Activated CD4-positive, alpha-beta T cell treated with anti-CD3 and anti-CD28 coated beads, Interleukin-2, amount 10 ng/mL, durations not matched to agents 24 days and 14 days (primary cell): ENCODE data around the gene MXD3. TPM values are rescaled to one million over a fixed set of nuclear protein-coding genes. Genes with fewer than 3 reads are reported as not detected.

Experiments used
- DNase-seq: peaks from one replicate; pipeline ENCODE4 v3.0.0; 2022
- H3K27ac Mint-ChIP-seq: one replicate; pipeline ENCODE4 v1.8.0; 2022; ENCODE audit warnings: mild to moderate bottlenecking, mixed read lengths
- H3K27me3 Mint-ChIP-seq: one replicate; pipeline ENCODE4 v1.8.0; 2022; ENCODE audit warnings: mixed read lengths
- H3K36me3 Mint-ChIP-seq: one replicate; pipeline ENCODE4 v1.8.0; 2022; ENCODE audit warnings: low read depth, mild to moderate bottlenecking, mixed read lengths
- H3K4me1 Mint-ChIP-seq: one replicate; pipeline ENCODE4 v1.8.0; 2021; ENCODE audit warnings: mixed read lengths
- H3K4me3 Mint-ChIP-seq: one replicate; pipeline ENCODE4 v1.8.0; 2022; ENCODE audit warnings: mild to moderate bottlenecking, moderate library complexity, mixed read lengths
- H3K9me3 Mint-ChIP-seq: one replicate; pipeline ENCODE4 v1.8.0; 2021; ENCODE audit warnings: mixed read lengths
- intact Hi-C: fragments of 100-400 bp; cut with micrococcal nuclease; formaldehyde crosslinking; loops from one replicate; pipeline ENCODE4 v1.15.1; 2023
- total RNA-seq: library from RNA; stranded (reverse); gene quantifications from 2 replicates; pipeline ENCODE4 v1.2.3, GENCODE V29; 2022

The MXD3 gene
- total RNA-seq, 1 donor from 2014 or later, result 9.1 TPM

DNA sequence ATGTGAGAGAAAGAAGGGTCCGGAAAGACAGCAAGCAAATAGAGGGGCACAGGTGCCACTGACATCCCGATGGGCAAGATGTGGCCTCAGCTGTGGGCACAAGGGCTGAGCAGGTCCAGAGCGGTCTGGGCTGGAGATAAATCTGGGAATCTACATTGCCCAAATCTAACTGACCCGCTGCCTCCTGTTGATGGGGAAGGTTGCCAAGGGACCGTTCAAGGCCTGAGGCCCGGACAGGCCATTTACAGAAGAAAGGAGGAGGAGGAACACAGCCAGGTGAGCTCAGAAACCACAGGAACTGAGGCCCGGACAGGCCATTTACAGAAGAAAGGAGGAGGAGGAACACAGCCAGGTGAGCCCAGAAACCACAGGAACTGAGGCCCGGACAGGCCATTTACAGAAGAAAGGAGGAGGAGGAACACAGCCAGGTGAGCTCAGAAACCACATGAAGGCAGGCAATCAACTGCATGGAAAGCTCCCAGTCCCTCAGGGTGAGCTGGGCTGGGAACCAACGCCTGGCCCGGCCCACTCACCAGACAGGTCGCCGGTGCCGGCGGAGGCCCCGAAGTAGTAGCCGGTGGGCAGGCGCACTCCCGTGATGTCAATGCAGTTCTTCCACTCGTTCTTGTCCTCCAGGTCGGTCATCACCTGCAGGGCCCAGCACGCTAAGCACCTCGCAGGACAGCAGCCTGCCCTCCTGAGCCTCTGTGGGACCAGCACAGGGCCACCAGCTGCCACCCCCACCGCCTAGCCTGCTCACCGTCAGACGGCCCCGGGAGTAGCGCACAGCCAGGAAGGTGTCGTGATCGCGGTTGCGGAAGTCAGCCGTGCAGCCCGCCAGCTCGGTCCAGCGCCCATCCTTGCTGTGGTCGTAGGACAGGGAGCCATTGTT is 25.2 kb upstream of the MXD3 start:
- H3K27ac Mint-ChIP-seq, result no peak overlapping the region
- H3K36me3 Mint-ChIP-seq, result peaks cover 66% of the 10 kb centered on the region
- H3K27me3 Mint-ChIP-seq, result no peaks in the 10 kb centered on the region
- no peak for DNase-seq
- intact Hi-C loops, result no loop called here
- peaks cover 9% of the 10 kb centered on the region for H3K4me1 Mint-ChIP-seq
- no peak overlapping the region for H3K4me3 Mint-ChIP-seq
- no peaks in the 10 kb centered on the region for H3K9me3 Mint-ChIP-seq

DNA sequence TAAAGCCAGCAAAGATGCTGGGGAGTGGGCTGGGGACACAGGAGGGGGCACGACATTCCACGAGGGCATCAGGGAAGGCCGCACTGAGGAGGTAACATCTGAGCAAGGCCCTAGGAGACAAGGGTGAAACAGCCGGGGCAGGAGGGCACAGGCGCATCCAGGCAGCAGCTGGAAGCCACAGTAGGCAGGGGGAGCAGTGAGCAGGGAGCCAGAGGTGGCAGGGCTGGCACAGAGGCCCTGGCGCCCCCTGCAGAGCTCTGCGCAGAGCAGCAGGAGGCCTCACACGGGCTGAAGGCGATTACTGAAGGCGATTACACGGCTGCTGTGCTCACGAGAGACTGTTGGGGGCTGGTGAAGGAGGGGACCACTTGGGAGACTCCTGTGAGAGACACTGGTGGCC is 24.4 kb upstream of the MXD3 start:
- DNase-seq, result no peak
- Mint-ChIP-seq H3K4me3 (no peak overlapping the region), H3K9me3 (no peaks in the 10 kb centered on the region)

GRCh38 chr5:177335701-177336065 is 24.0 kb upstream of the MXD3 start:
- intact Hi-C loops, result no loop called here
- DNase-seq, result no peak
- no peak overlapping the region for H3K4me3 Mint-ChIP-seq
- H3K4me1 Mint-ChIP-seq, result peaks cover 9% of the 10 kb centered on the region
- no peaks in the 10 kb centered on the region for H3K9me3 Mint-ChIP-seq
- H3K36me3 Mint-ChIP-seq, result peaks cover 61% of the 10 kb centered on the region
- H3K27ac Mint-ChIP-seq, result no peak overlapping the region
- no peaks in the 10 kb centered on the region for H3K27me3 Mint-ChIP-seq

More for the DNA sequence above, 24.4 kb upstream of the MXD3 start:
- intact Hi-C loops, result no loop called here
- peak overlapping the region; percentile 2 for H3K27ac Mint-ChIP-seq
- H3K4me1 Mint-ChIP-seq, result peaks cover 9% of the 10 kb centered on the region
- no peaks in the 10 kb centered on the region for H3K27me3 Mint-ChIP-seq
- H3K36me3 Mint-ChIP-seq, result peaks cover 60% of the 10 kb centered on the region

DNA sequence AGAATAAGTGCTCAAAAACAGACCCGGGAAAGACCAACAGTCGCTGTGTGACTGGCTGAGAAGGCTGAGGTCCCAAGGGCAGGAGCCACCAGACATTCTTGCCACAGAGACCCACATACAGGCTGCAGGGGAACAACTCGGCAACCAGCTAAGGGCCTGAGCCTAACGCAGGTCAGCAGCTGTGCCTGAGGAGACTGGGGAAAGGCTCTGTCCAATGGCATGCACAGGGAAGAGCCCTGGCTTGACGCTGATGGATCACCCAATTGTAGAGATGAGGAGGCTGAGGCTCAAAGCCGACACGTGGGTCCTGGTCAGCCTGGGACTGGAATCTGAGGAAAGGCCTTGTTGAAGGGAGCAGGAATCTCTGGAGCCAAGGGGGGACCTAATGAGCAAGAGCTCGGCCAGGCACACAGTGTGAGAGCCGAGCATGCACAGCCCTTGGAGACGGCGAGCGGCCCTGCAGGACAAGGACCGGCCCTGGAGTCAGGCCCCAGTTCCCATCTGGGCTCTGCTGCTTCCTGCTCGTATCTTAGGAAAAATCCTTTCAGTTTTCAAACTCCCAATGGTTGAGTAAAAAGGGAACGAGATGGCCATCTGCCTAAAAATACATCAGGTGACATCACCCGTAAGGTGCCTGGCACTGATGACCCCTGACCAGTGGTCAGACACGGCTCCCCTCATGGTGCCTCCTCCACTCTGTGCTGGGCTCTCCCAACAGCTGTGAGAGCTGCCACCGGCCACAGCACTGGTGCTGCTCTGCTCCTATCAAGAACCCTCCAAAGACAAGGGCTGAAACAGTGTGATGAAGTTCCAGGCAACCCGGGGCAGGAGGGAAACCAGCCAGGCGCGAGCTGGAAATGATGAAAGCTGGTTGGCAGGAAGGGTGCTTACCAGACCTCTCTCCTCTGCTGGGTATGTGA is 23.3 kb upstream of the MXD3 start:
- H3K9me3 Mint-ChIP-seq, result no peaks in the 10 kb centered on the region
- no peak for DNase-seq
- no peaks in the 10 kb centered on the region for H3K27me3 Mint-ChIP-seq
- peaks cover 62% of the 10 kb centered on the region for H3K36me3 Mint-ChIP-seq
- no peak overlapping the region for H3K4me3 Mint-ChIP-seq
- peak overlapping the region; percentile 48 for H3K27ac Mint-ChIP-seq
- H3K4me1 Mint-ChIP-seq, result peaks cover 7% of the 10 kb centered on the region
- intact Hi-C loops, result no loop called here

- Mint-ChIP-seq H3K4me1 (no peaks in the 10 kb centered on the region), H3K36me3 (peaks cover 54% of the 10 kb centered on the region), H3K27ac (no peak overlapping the region), H3K4me3 (no peak overlapping the region), H3K9me3 (no peaks in the 10 kb centered on the region), H3K27me3 (no peaks in the 10 kb centered on the region)
- no peak for DNase-seq
- intact Hi-C loops, result no loop called here
Observed at GRCh38 chr5:177334155-177334551, 22.5 kb upstream of the MXD3 start.

GRCh38 chr5:177333420-177334154 is 21.9 kb upstream of the MXD3 start:
- no peak overlapping the region for H3K4me3 Mint-ChIP-seq
- H3K36me3 Mint-ChIP-seq, result peaks cover 49% of the 10 kb centered on the region
- H3K27ac Mint-ChIP-seq, result no peak overlapping the region
- DNase-seq, result no peak
- intact Hi-C loops, result no loop called here
- no peaks in the 10 kb centered on the region for H3K4me1 Mint-ChIP-seq
- H3K9me3 Mint-ChIP-seq, result no peaks in the 10 kb centered on the region
- no peaks in the 10 kb centered on the region for H3K27me3 Mint-ChIP-seq

DNA sequence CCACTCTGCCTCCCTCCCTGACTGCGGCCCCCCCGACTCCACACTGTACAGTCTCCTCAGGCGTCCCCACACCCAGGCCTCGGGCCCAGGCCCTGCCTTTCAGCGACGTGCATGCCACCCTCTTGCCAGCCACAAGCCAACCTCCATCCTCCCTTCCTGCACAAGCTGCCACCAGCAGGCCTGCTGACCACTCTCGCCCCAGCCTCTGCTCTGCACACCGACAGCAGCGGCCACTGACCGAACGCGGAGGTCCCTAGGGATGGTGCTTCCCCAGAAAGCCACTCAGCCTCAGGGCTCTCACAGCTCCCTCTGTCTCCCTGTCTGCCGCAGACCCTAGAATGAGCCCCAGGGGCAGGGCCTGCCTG is 21.2 kb upstream of the MXD3 start:
- H3K9me3 Mint-ChIP-seq, result no peaks in the 10 kb centered on the region

DNA sequence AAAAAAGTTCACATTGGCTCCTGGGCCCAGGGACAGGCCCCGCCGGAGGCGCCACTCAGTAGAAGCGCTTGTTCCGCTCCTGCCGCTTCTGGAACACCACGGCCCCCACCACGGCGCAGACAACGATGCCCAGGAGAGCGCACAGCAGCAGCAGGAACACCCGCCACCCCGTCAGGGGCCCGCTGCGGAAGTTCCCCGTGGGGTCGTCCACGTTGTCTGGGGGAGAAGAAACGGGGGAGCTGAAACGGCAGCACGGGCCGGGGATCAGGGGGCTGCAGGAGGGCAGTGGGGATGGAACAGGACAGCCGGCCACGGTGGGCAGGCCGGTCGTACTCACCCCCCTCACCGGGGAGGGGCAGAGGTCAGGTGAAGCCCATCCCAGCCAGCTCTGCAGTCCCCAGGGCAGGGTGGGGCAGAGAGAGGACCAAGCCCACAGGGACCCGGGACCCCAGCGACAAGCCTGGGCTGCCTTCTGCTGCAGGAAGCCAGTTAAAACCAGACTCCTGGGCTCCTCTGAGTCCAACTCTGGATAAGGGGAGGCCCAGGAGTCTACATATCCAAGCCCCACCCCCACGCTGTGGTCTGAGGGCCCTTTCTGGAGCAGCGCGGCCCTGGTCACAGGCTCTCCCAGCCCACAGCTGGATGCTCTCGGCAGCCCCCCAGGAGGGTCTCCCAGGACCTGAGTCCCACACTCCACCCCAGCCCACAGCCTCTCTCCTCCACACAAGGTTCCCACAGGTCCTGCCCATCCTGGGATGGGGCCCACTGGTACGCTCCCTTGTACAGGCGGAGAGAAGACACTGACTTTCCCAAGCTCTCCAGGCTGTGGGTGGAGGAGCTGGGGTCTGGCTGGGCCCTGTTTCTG is 20.6 kb upstream of the MXD3 start:
- Mint-ChIP-seq H3K4me1 (peaks cover 2% of the 10 kb centered on the region), H3K9me3 (no peaks in the 10 kb centered on the region), H3K4me3 (no peak overlapping the region), H3K27me3 (no peaks in the 10 kb centered on the region), H3K27ac (no peak overlapping the region), H3K36me3 (peaks cover 48% of the 10 kb centered on the region)
- DNase-seq, result no peak
- intact Hi-C loops, result no loop called here

More for the DNA sequence above, 21.2 kb upstream of the MXD3 start:
- H3K27ac Mint-ChIP-seq, result no peak overlapping the region
- H3K36me3 Mint-ChIP-seq, result peaks cover 49% of the 10 kb centered on the region
- intact Hi-C loops, result no loop called here
- no peak for DNase-seq
- no peaks in the 10 kb centered on the region for H3K27me3 Mint-ChIP-seq
- H3K4me1 Mint-ChIP-seq, result no peaks in the 10 kb centered on the region
- H3K4me3 Mint-ChIP-seq, result no peak overlapping the region

DNA sequence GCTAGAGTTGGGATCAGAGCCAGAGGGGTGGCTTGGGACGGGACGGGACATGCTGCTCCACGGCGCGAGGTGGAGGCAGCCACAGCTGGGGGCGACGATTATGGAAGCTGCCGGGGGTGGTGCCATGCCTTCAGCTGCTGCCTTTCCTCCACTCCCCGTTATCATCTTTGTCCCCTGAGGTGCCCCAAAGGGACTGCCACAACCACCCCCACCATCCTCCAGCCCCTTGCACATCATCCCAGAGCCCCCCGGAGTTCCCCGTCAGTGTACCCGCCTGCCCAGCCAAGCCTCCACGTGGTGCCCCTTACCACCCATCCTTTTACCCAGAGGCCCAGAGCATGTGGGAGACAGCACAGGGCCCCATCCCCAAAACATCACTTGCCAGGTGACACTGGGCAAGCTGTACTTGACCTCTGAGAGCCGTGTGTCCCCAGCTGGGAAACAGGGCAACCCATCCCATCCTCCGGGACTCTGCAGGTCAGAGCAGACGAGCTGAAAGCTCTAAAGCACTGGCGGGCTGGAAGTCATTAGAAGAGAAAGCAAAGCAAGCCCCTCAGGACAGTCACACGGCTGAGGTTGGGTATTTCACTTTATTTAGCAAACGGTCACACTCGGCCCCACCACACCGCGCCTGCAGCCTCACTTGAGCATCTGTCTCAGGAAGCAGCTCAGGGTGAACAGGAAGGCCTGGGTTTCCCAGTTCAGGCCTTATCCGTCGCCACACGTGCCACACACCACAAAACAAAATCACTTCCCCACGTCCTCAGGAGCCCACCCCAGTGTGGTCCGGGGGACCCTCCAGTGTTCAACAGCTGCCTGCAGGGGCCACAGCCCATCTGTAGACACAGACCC is 19.5 kb upstream of the MXD3 start:
- Mint-ChIP-seq H3K36me3 (peaks cover 41% of the 10 kb centered on the region), H3K4me1 (peaks cover 2% of the 10 kb centered on the region), H3K9me3 (no peaks in the 10 kb centered on the region), H3K27ac (no peak overlapping the region), H3K27me3 (no peaks in the 10 kb centered on the region), H3K4me3 (no peak overlapping the region)
- no peak for DNase-seq
- intact Hi-C loops, result no loop called here

DNA sequence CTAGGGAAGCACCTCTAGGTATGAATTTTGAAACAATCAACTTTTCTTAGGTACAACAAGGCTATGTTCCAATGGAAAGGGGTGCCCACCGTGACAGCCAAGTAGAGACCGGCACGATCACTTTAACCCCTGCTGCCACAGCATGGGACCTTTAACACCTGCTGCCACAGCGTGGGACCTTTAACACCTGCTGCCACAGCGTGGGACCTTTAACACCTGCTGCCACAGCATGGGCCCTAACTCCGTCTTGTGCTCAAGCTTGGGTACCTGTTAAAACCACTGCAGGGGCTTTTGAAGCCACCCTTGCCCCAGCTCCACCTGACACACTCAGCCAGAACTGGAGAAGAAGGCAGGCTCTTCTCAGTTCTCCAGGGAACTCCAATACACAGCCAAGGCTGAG is 18.2 kb upstream of the MXD3 start:
- no peaks in the 10 kb centered on the region for H3K9me3 Mint-ChIP-seq
- peaks cover 31% of the 10 kb centered on the region for H3K36me3 Mint-ChIP-seq
- H3K4me3 Mint-ChIP-seq, result no peak overlapping the region
- no peak for DNase-seq
- no peak overlapping the region for H3K27ac Mint-ChIP-seq
- H3K27me3 Mint-ChIP-seq, result no peaks in the 10 kb centered on the region
- intact Hi-C loops, result no loop called here
- peaks cover 2% of the 10 kb centered on the region for H3K4me1 Mint-ChIP-seq

- H3K36me3 Mint-ChIP-seq, result peaks cover 20% of the 10 kb centered on the region
- intact Hi-C loops, result no loop called here
- H3K27me3 Mint-ChIP-seq, result no peaks in the 10 kb centered on the region
- H3K4me3 Mint-ChIP-seq, result no peak overlapping the region
- DNase-seq, result no peak
- peaks cover 6% of the 10 kb centered on the region for H3K4me1 Mint-ChIP-seq
- H3K27ac Mint-ChIP-seq, result no peak overlapping the region
- no peaks in the 10 kb centered on the region for H3K9me3 Mint-ChIP-seq
Observed at GRCh38 chr5:177328545-177329231, 17.0 kb upstream of the MXD3 start.
